ENCODE measurements around the gene KRTAP21-3.

DNA sequence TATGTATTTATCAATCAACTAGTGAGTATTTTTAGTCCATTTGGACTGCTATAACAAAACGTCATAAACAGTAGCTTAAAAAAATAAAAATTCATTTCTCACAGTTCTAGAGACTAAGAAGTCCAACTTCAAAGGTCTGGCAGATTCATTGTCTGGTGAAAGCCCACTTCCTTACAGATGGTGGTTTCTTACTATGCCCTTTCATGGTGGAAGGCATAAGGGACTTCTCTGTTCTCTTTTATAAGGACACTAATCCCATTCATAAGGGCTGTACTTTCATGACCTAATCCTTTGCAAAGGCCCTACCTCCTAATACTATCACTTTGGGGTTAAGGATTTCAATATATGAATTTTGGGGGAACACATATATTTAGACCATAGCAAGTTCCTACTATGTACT is 38.0 kb downstream of the KRTAP21-3 start:
- TF ChIP-seq SRF (IDR thresholded peaks at IDR 0.05; ENCODE audit: low read depth) (no peak), EZH2phosphoT487 (IDR thresholded peaks at IDR 0.05; ENCODE audit: borderline replicate concordance) (no peak), POLR2A (IDR thresholded peaks at IDR 0.05; ENCODE audit: borderline replicate concordance, extremely low read depth, insufficient read depth, insufficient read length) (no peak), POLR2AphosphoS5 (IDR thresholded peaks at IDR 0.05; ENCODE audit: low read depth, low read length) (no peak)
- TF ChIP-seq, protein P1, sequence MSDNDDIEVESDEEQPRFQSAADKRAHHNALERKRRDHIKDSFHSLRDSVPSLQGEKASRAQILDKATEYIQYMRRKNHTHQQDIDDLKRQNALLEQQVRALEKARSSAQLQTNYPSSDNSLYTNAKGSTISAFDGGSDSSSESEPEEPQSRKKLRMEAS (IDR thresholded peaks at IDR 0.05) = no peak
- TF ChIP-seq, protein P2, sequence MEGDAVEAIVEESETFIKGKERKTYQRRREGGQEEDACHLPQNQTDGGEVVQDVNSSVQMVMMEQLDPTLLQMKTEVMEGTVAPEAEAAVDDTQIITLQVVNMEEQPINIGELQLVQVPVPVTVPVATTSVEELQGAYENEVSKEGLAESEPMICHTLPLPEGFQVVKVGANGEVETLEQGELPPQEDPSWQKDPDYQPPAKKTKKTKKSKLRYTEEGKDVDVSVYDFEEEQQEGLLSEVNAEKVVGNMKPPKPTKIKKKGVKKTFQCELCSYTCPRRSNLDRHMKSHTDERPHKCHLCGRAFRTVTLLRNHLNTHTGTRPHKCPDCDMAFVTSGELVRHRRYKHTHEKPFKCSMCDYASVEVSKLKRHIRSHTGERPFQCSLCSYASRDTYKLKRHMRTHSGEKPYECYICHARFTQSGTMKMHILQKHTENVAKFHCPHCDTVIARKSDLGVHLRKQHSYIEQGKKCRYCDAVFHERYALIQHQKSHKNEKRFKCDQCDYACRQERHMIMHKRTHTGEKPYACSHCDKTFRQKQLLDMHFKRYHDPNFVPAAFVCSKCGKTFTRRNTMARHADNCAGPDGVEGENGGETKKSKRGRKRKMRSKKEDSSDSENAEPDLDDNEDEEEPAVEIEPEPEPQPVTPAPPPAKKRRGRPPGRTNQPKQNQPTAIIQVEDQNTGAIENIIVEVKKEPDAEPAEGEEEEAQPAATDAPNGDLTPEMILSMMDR (IDR thresholded peaks at IDR 0.05 in 2 of 3, conservative IDR thresholded peaks at IDR 0.05 in 1 of 3; ENCODE audit: borderline replicate concordance in 1 of 3, insufficient read depth in 1 of 3, low read depth in 2 of 3, low read length in 2 of 3) = no peak

Data from HCT116 (cell line).